CD14-positive monocyte (primary cell): ENCODE results near the gene MERTK. TPM values are rescaled to one million over a fixed set of nuclear protein-coding genes. Genes with fewer than 3 reads are reported as not detected.

Experiments
- DNase-seq, 3 donors: peaks; one replicate each; pipeline ENCODE4 v3.0.0-alpha.2; 2011 to 2022
- H2AFZ ChIP-seq: 2 replicates; pipeline ENCODE4 v1.6.0; 2012; ENCODE audit warnings: mild to moderate bottlenecking, low read depth, low read length, inconsistent platforms; ENCODE audit not compliant: insufficient read depth, poor library complexity, severe bottlenecking
- H3K27ac ChIP-seq, 2 donors: 1 replicate in 1 of 2; 2 replicates in 1 of 2; pipeline ENCODE4 v1.5.1; 2012 to 2013; ENCODE audit warnings: low read length in 2 of 2, control low read depth in 1 of 2, inconsistent platforms in 1 of 2, low read depth in 1 of 2, mild to moderate bottlenecking in 1 of 2
- H3K27me3 ChIP-seq, 2 donors: one replicate each; pipeline versions ENCODE4 v1.6.0 to v1.6.1; 2011 to 2013; ENCODE audit warnings: low read length in 2 of 2; ENCODE audit not compliant: control insufficient read depth in 2 of 2, insufficient read depth in 2 of 2
- H3K36me3 ChIP-seq, 2 donors: replicated peaks in 1 of 2; 1 replicate in 1 of 2; 2 replicates in 1 of 2; pipeline versions ENCODE4 v1.5.1 to v1.6.1; 2012 to 2013; ENCODE audit warnings: low read length in 2 of 2, control low read depth in 1 of 2, inconsistent platforms in 1 of 2, mild to moderate bottlenecking in 1 of 2; ENCODE audit not compliant: insufficient read depth in 2 of 2, control insufficient read depth in 1 of 2
- H3K4me1 ChIP-seq, 2 donors: 1 replicate in 1 of 2; 2 replicates in 1 of 2; pipeline versions ENCODE4 v1.5.1 to v1.6.1; 2012 to 2013; ENCODE audit warnings: low read length in 2 of 2, control low read depth in 1 of 2, inconsistent platforms in 1 of 2, mild to moderate bottlenecking in 1 of 2, moderate library complexity in 1 of 2; ENCODE audit not compliant: insufficient read depth in 2 of 2, control insufficient read depth in 1 of 2
- H3K4me2 ChIP-seq: replicated peaks from 2 replicates; pipeline ENCODE3; 2012; ENCODE audit warnings: low read length, moderate library complexity, mild to moderate bottlenecking; ENCODE audit not compliant: poor library complexity, severe bottlenecking; ENCODE audit errors: extremely low read depth
- H3K4me3 ChIP-seq, 3 experiments: fragments of 200-600 bp in 1 of 3; sonication (generic) in 1 of 3; replicated peaks in 1 of 3; 1 replicate in 2 of 3; 2 replicates in 1 of 3; pipeline ENCODE4 v1.5.1; 2011 to 2013; ENCODE audit warnings: low read length in 3 of 3, mild to moderate bottlenecking in 3 of 3, control low read depth in 2 of 3, low read depth in 2 of 3, inconsistent platforms in 1 of 3, moderate library complexity in 1 of 3
- H3K79me2 ChIP-seq: 2 replicates; pipeline ENCODE4 v1.6.0; 2012; ENCODE audit warnings: mild to moderate bottlenecking, control low read depth, inconsistent platforms, low read length, moderate library complexity; ENCODE audit not compliant: insufficient read depth
- H3K9ac ChIP-seq: 2 replicates; pipeline ENCODE4 v1.6.0; 2017; ENCODE audit warnings: low read length, mild to moderate bottlenecking; ENCODE audit not compliant: insufficient read depth, poor library complexity, severe bottlenecking
- H3K9me3 ChIP-seq, 2 donors: replicated peaks in 1 of 2; 1 replicate in 1 of 2; 2 replicates in 1 of 2; pipeline versions ENCODE4 v1.5.1 to v1.6.1; 2012 to 2013; ENCODE audit warnings: low read length in 2 of 2, control low read depth in 1 of 2; ENCODE audit not compliant: control insufficient read depth in 1 of 2, insufficient read depth in 1 of 2
- H4K20me1 ChIP-seq: 2 replicates; pipeline ENCODE4 v1.6.0; 2012; ENCODE audit warnings: mild to moderate bottlenecking, low read length, control low read depth, moderate library complexity; ENCODE audit not compliant: insufficient read depth
- H3K27ac Mint-ChIP-seq, 7 donors: one replicate each; pipeline ENCODE4 v1.8.0; 2020; ENCODE audit warnings: mild to moderate bottlenecking in 7 of 7, mixed read lengths in 7 of 7, moderate library complexity in 6 of 7, inconsistent platforms in 2 of 7
- H3K27me3 Mint-ChIP-seq, 3 donors: one replicate each; pipeline ENCODE4 v1.8.0; 2021 to 2022; ENCODE audit warnings: low read depth in 3 of 3, mild to moderate bottlenecking in 3 of 3, mixed read lengths in 3 of 3, moderate library complexity in 3 of 3, inconsistent platforms in 1 of 3
- H3K36me3 Mint-ChIP-seq, 2 donors: one replicate each; pipeline ENCODE4 v1.8.0; 2020; ENCODE audit warnings: mixed read lengths in 2 of 2, inconsistent platforms in 1 of 2, mild to moderate bottlenecking in 1 of 2
- H3K4me1 Mint-ChIP-seq: one replicate; pipeline ENCODE4 v1.8.0; 2020; ENCODE audit warnings: mild to moderate bottlenecking, mixed read lengths
- H3K4me3 Mint-ChIP-seq, 2 donors: one replicate each; pipeline ENCODE4 v1.8.0; 2020; ENCODE audit warnings: mild to moderate bottlenecking in 2 of 2, mixed read lengths in 2 of 2, moderate library complexity in 1 of 2
- H3K9me3 Mint-ChIP-seq, 7 donors: one replicate each; pipeline ENCODE4 v1.8.0; 2020 to 2022; ENCODE audit warnings: mixed read lengths in 7 of 7, mild to moderate bottlenecking in 6 of 7, moderate library complexity in 6 of 7, inconsistent platforms in 2 of 7
- WGBS: methylation state at CpG from one replicate; pipeline ENCODE4 v1.1.5; 2013; ENCODE audit warnings: missing lambda C conversion rate; ENCODE audit not compliant: insufficient coverage; 5-methylcytosine and 5-hydroxymethylcytosine counted together
- intact Hi-C, 2 donors: fragments of 100-400 bp; cut with micrococcal nuclease; formaldehyde crosslinking; loops; one replicate each; pipeline versions ENCODE4 v1.15.0 to v1.15.1; 2023
- polyA plus RNA-seq, 3 donors: library from polyadenylated mRNA; depleted of rRNA in 1 of 3; unstranded in 2 of 3; stranded (reverse) in 1 of 3; fragments of 300-500 nt in 2 of 3; fragments of >200 nt in 1 of 3; fragmentation: Illumina TruSeq in 2 of 3; gene quantifications; 1 replicate in 2 of 3; 2 replicates in 1 of 3; pipeline ENCODE4 v1.2.3, GENCODE V29; 2012 to 2021
- TF ChIP-seq, protein P1 (sequence below): fragments of 200-600 bp; IDR thresholded peaks from one replicate; pipeline ENCODE4 v1.8.0; 2022; ENCODE audit warnings: antibody characterized with exemption, mild to moderate bottlenecking

Gene MERTK
- polyA plus RNA-seq, 3 donors: 4.1 to 17.0 (median 4.2) TPM

DNA sequence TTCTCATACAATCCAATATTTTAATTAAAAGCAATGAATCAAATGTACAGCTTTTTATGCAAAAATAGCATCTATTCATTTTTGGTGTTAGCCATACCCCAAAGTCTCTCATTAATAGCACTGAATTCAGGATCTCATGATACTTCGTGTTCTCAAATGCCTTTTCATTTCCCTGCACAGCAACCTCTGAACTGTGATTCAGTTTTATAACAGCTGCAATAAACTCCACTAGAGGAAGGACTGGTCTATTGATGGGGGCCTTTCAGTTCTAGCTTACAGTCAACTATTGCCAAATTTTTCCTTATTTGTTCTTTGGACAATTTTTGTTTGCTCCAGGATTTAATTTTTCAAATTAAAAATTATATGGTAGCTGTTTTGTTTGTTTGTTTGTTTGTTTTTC lies 151.9 kb downstream of the MERTK start:
- H3K9me3 ChIP-seq: no peaks in the 10 kb centered on the region
- no peak overlapping the region for H3K4me3 ChIP-seq
- peaks cover 19 to 23% of the 10 kb centered on the region in 2 donors for H3K4me1 ChIP-seq
- no peak for DNase-seq
- Mint-ChIP-seq H3K4me3 (no peak overlapping the region), H3K27ac (no peak overlapping the region), H3K4me1 (peaks cover 22% of the 10 kb centered on the region), H3K9me3 (peaks cover 0 to 7% (median 4%) of the 10 kb centered on the region in 7 donors), H3K36me3 (peaks cover 2 to 3% of the 10 kb centered on the region in 2 donors), H3K27me3 (peaks cover 2 to 4% (median 3%) of the 10 kb centered on the region in 3 donors)
- no peak overlapping the region for H2AFZ ChIP-seq
- H3K4me2 ChIP-seq: no peak overlapping the region
- H4K20me1 ChIP-seq: no peaks in the 10 kb centered on the region
- no CpG with 5 or more reads among the region's 1 CpG for WGBS
- no peaks in the 10 kb centered on the region for H3K36me3 ChIP-seq
- intact Hi-C loops: loop anchor here (5.0 to 10.0 kb wide), 4 partner anchors 43 to 384 kb away; partner anchors contain the start of genes RGPD8 (in 1 of the 2), ZC3H6 (in 1 of the 2) and ZC3H8 (in 1 of the 2)
- H3K27ac ChIP-seq: no peak overlapping the region
- TF ChIP-seq, protein P1, sequence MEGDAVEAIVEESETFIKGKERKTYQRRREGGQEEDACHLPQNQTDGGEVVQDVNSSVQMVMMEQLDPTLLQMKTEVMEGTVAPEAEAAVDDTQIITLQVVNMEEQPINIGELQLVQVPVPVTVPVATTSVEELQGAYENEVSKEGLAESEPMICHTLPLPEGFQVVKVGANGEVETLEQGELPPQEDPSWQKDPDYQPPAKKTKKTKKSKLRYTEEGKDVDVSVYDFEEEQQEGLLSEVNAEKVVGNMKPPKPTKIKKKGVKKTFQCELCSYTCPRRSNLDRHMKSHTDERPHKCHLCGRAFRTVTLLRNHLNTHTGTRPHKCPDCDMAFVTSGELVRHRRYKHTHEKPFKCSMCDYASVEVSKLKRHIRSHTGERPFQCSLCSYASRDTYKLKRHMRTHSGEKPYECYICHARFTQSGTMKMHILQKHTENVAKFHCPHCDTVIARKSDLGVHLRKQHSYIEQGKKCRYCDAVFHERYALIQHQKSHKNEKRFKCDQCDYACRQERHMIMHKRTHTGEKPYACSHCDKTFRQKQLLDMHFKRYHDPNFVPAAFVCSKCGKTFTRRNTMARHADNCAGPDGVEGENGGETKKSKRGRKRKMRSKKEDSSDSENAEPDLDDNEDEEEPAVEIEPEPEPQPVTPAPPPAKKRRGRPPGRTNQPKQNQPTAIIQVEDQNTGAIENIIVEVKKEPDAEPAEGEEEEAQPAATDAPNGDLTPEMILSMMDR: no peak
- H3K27me3 ChIP-seq: no peaks in the 10 kb centered on the region
- no peak overlapping the region for H3K9ac ChIP-seq
- peaks cover under 1% of the 10 kb centered on the region for H3K79me2 ChIP-seq

DNA sequence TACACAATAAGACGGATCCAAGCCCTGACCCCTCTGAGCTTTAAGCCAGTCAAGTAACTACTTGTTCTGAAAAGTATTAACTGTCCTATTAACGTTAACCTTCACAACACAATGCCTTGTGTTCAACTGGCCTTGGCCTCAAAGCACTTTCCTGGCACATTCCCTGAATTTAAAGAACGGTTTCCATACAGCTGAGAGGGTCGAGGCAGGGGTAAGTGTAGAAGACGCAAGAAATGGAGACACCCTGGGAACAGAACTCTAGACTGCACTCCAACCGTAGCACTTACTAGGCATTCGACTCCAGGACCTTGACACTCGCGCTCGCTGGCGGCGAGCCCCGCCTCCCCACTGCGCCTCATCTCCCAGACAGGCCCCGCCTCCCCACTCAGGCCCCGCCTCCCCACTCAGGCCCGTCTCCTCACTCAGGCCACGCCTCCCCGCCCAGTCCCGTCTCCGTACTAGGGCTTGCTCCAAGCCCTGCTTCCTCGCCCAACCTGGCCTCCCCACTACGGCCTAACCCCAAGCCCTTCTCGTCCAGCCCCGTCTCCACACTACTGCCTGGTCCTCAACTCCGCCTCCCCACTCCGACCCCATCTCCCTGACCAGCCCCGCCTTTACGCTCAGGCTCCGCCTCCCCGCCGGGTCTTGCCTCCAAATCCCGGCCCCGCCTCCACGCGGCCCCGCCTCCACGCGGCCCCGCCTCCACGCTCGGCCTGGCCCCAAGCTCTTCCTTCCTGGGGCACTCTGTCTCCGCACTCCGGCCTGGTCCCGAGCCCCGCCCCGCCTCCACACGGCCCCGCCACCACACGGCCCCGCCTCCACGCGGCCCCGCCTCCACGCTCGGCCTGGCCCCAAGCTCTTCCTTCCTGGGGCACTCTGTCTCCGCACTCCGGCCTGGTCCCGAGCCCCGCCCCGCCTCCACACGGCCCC lies 155.8 kb downstream of the MERTK start:
- Mint-ChIP-seq H3K4me1 (peaks cover 38% of the 10 kb centered on the region), H3K27ac (peak overlapping the region; percentile 94 to 100 (median 98)), H3K36me3 (peaks cover 11 to 14% of the 10 kb centered on the region in 2 donors), H3K4me3 (peak overlapping the region; percentile 94 to 99), H3K9me3 (peaks cover 0 to 3% (median 0%) of the 10 kb centered on the region in 7 donors), H3K27me3 (peaks cover 0 to 7% (median 3%) of the 10 kb centered on the region in 3 donors)
- Histone ChIP-seq H3K9me3 (no peaks in the 10 kb centered on the region), H3K79me2 (peaks cover 35% of the 10 kb centered on the region), H3K4me2 (peak overlapping the region; percentile 74), H3K9ac (peak overlapping the region; percentile 63), H3K4me3 (peak overlapping the region; percentile 69 to 94 (median 88)), H3K27ac (peak overlapping the region; percentile 80 to 89), H3K4me1 (peaks cover 22 to 35% of the 10 kb centered on the region in 2 donors), H3K36me3 (peaks cover 0 to 2% of the 10 kb centered on the region in 2 donors), H3K27me3 (no peaks in the 10 kb centered on the region), H2AFZ (peak overlapping the region; percentile 94), H4K20me1 (peaks cover 31% of the 10 kb centered on the region)
- intact Hi-C loops: loop anchor here (5.0 to 10.0 kb wide), 4 partner anchors 47 to 381 kb away; partner anchors contain the start of genes RGPD8 (in 1 of the 2), ZC3H6 (in 1 of the 2) and ZC3H8 (in 1 of the 2)
- WGBS: 2% methylated on average over 39 of the region's 62 CpGs
- TF ChIP-seq, protein P1: no peak
- DNase-seq: peak; percentile 88 to 93 (median 92)
